Activated CD4-positive, CD25-positive, alpha-beta regulatory T cell treated with anti-CD3 and anti-CD28 coated beads, Interleukin-2, amount 50 U/mL, for 24 hours (primary cell): Measurements from ENCODE around the gene LAMB3.
A peak's percentile ranks its signal among the peaks of the same experiment; 100 is the strongest.

ENCODE experiments used
- ATAC-seq, 2 donors: fragments of 150-1000 bp; cut with Tn5 transposase; one replicate each; pipeline ENCODE4 v1.10.0; 2021; ENCODE audit warnings: mild to moderate bottlenecking in 1 of 2, moderate library complexity in 1 of 2

Gene LAMB3

GRCh38 chr1:209617047-209617673 is 35.1 kb downstream of the LAMB3 start:
- ATAC-seq = no peak

GRCh38 chr1:209616366-209617046 is 35.7 kb downstream of the LAMB3 start:
- no peak for ATAC-seq

- ATAC-seq = no peak
Measured at GRCh38 chr1:209614906-209615305, 37.3 kb downstream of the LAMB3 start.

GRCh38 chr1:209614151-209614420 is 38.1 kb downstream of the LAMB3 start:
- ATAC-seq = no peak

GRCh38 chr1:209613400-209614150 is 38.6 kb downstream of the LAMB3 start:
- no peak for ATAC-seq

- ATAC-seq = no peak
Measured at GRCh38 chr1:209612646-209613399, 39.4 kb downstream of the LAMB3 start.

GRCh38 chr1:209611771-209612570 is 40.3 kb downstream of the LAMB3 start:
- no peak for ATAC-seq

- ATAC-seq = no peak
Measured at GRCh38 chr1:209610631-209610905, 41.7 kb downstream of the LAMB3 start.

GRCh38 chr1:209609791-209610630 is 42.2 kb downstream of the LAMB3 start:
- no peak for ATAC-seq

- ATAC-seq = no peak
Measured at GRCh38 chr1:209609041-209609790, 43.0 kb downstream of the LAMB3 start.

- peak in 1 of 2 donors; percentile 9 for ATAC-seq
Measured at GRCh38 chr1:209607795-209608178, 44.4 kb downstream of the LAMB3 start.

GRCh38 chr1:209607102-209607794 is 45.0 kb downstream of the LAMB3 start:
- ATAC-seq = peak; percentile 75 to 78

- no peak for ATAC-seq
Measured at GRCh38 chr1:209603877-209604276, 48.3 kb downstream of the LAMB3 start.

- peak in 1 of 2 donors; percentile 67 for ATAC-seq
Measured at GRCh38 chr1:209601809-209602657, 50.2 kb downstream of the LAMB3 start.

GRCh38 chr1:209600541-209600940 is 51.7 kb downstream of the LAMB3 start:
- ATAC-seq = no peak

GRCh38 chr1:209598227-209598626 is 54.0 kb downstream of the LAMB3 start:
- ATAC-seq = no peak

- no peak for ATAC-seq
Measured at GRCh38 chr1:209597499-209597898, 54.7 kb downstream of the LAMB3 start.

GRCh38 chr1:209595599-209596285 is 56.5 kb downstream of the LAMB3 start:
- no peak for ATAC-seq

GRCh38 chr1:209595028-209595427 is 57.2 kb downstream of the LAMB3 start:
- no peak for ATAC-seq
